Fibroblast of skin of abdomen (primary cell): ENCODE data around the gene SAP30.
A peak's percentile ranks its signal among the peaks of the same experiment; 100 is the strongest.

Experiments
- DNase-seq: peaks from one replicate; pipeline ENCODE4 v3.0.0-alpha.2; 2013

SAP30 gene

GRCh38 chr4:173415885-173416653, 45.3 kb downstream of the SAP30 start:
- DNase-seq, result no peak

- no peak for DNase-seq
Observed at GRCh38 chr4:173417833-173418232, 47.1 kb downstream of the SAP30 start.

GRCh38 chr4:173418639-173419038, 47.9 kb downstream of the SAP30 start:
- no peak for DNase-seq

- no peak for DNase-seq
Observed at GRCh38 chr4:173420324-173420752, 49.6 kb downstream of the SAP30 start.

- DNase-seq, result peak; percentile 43
Observed at GRCh38 chr4:173420801-173421200, 50.0 kb downstream of the SAP30 start.

GRCh38 chr4:173424899-173425805, 54.4 kb downstream of the SAP30 start:
- peak; percentile 90 for DNase-seq

GRCh38 chr4:173426064-173426463, 55.3 kb downstream of the SAP30 start:
- DNase-seq, result no peak
